HG03066 (cell line): ENCODE results near the gene ZNF407.

Experiments
- ATAC-seq: cut with Tn5 transposase; IDR thresholded peaks from one replicate; pipeline ENCODE4 v1.9.1; 2021; ENCODE audit warnings: low read depth; ENCODE audit not compliant: unreplicated experiment

Gene ZNF407

GRCh38 chr18:74669136-74669798 is 71.6 kb downstream of the ZNF407 start:
- no peak for ATAC-seq

GRCh38 chr18:74672371-74672770 is 74.7 kb downstream of the ZNF407 start:
- ATAC-seq: no peak

- no peak for ATAC-seq
Measured at GRCh38 chr18:74674487-74674886, 76.8 kb downstream of the ZNF407 start.

- ATAC-seq: no peak
Measured at GRCh38 chr18:74679006-74679678, 81.5 kb downstream of the ZNF407 start.

GRCh38 chr18:74679679-74680076 is 82.0 kb downstream of the ZNF407 start:
- ATAC-seq: no peak

GRCh38 chr18:74682141-74682990 is 84.7 kb downstream of the ZNF407 start:
- ATAC-seq: no peak

GRCh38 chr18:74682991-74683297 is 85.3 kb downstream of the ZNF407 start:
- no peak for ATAC-seq

- ATAC-seq: no peak
Measured at GRCh38 chr18:74683573-74683972, 85.9 kb downstream of the ZNF407 start.

GRCh38 chr18:74689251-74689650 is 91.6 kb downstream of the ZNF407 start:
- ATAC-seq: no peak

GRCh38 chr18:74692367-74693013 is 94.8 kb downstream of the ZNF407 start:
- ATAC-seq: no peak

GRCh38 chr18:74694436-74694835 is 96.8 kb downstream of the ZNF407 start:
- ATAC-seq: no peak

- ATAC-seq: no peak
Measured at GRCh38 chr18:74695170-74695569, 97.5 kb downstream of the ZNF407 start.

GRCh38 chr18:74698881-74699280 is 101.2 kb downstream of the ZNF407 start:
- no peak for ATAC-seq

GRCh38 chr18:74699455-74699854 is 101.8 kb downstream of the ZNF407 start:
- ATAC-seq: no peak

GRCh38 chr18:74702950-74703349 is 105.3 kb downstream of the ZNF407 start:
- ATAC-seq: no peak

GRCh38 chr18:74708169-74708568 is 110.5 kb downstream of the ZNF407 start:
- no peak for ATAC-seq

- no peak for ATAC-seq
Measured at GRCh38 chr18:74709452-74709851, 111.8 kb downstream of the ZNF407 start.

- ATAC-seq: no peak
Measured at GRCh38 chr18:74714120-74714519, 116.5 kb downstream of the ZNF407 start.

GRCh38 chr18:74714791-74715190 is 117.1 kb downstream of the ZNF407 start:
- no peak for ATAC-seq

GRCh38 chr18:74715306-74715705 is 117.6 kb downstream of the ZNF407 start:
- ATAC-seq: no peak
